ENCODE data around the gene THSD7A. TPM values are rescaled to one million over a fixed set of nuclear protein-coding genes. Genes with fewer than 3 reads are reported as not detected.

The THSD7A gene
- total and polyA plus RNA-seq, 4 donors: 0.15 to 2.7 (median 1.9) TPM

DNA sequence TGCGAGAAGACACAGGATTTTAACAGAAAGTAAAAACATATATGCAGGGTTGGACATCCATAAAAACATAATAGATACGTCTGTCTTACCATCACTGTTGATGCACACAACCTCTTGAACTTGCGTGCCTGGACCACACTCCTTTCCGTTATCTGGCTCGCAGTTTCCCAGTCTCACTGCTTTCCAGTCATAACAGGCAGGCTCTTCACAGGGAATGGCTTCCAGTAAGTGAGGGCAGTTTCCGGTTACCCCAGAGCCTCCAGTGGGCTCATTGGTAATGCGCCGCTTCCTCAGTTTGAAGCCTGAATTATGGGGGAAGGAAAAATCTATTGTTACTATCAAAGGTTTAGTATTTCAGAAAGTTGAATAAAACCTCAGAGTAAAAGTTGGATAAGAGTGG lies 290.7 kb downstream of the THSD7A start:
- Histone ChIP-seq H3K4me3 (ENCODE audit: low read depth in 1 of 3, low read length in 3 of 3) (no peak overlapping the region), H3K9ac (ENCODE audit: low read depth in 1 of 2, low read length in 2 of 2) (no peak overlapping the region), H3K27me3 (ENCODE audit: control insufficient read depth in 4 of 4, insufficient read depth in 4 of 4, low read length in 3 of 4) (no peaks in the 10 kb centered on the region), H3K27ac (ENCODE audit: low read depth in 1 of 2, low read length in 2 of 2) (no peak overlapping the region), H3K36me3 (ENCODE audit: control insufficient read depth in 4 of 4, insufficient read depth in 3 of 4, low read depth in 1 of 4, low read length in 3 of 4) (peaks cover 0 to 7% (median 0%) of the 10 kb centered on the region in 4 donors), H3K9me3 (ENCODE audit: control insufficient read depth in 4 of 4, low read length in 3 of 4) (peaks cover 0 to 2% (median 0%) of the 10 kb centered on the region in 4 donors), H3K4me1 (ENCODE audit: control insufficient read depth in 4 of 4, insufficient read depth in 4 of 4, low read length in 3 of 4) (peaks cover 0 to 6% (median 0%) of the 10 kb centered on the region in 4 donors)
- 97% methylated on average over 8 of the region's 8 CpGs for WGBS
- no peak for TF ChIP-seq SP1 (IDR thresholded peaks at IDR 0.05)
- TF ChIP-seq, protein P1, sequence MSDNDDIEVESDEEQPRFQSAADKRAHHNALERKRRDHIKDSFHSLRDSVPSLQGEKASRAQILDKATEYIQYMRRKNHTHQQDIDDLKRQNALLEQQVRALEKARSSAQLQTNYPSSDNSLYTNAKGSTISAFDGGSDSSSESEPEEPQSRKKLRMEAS (IDR thresholded peaks at IDR 0.05): no peak
- TF ChIP-seq GABPA (IDR thresholded peaks at IDR 0.05 in 1 of 2, conservative IDR thresholded peaks at IDR 0.05 in 1 of 2): no peak
- no peak for TF ChIP-seq YY1 (IDR thresholded peaks at IDR 0.05)
- TF ChIP-seq, protein P2, sequence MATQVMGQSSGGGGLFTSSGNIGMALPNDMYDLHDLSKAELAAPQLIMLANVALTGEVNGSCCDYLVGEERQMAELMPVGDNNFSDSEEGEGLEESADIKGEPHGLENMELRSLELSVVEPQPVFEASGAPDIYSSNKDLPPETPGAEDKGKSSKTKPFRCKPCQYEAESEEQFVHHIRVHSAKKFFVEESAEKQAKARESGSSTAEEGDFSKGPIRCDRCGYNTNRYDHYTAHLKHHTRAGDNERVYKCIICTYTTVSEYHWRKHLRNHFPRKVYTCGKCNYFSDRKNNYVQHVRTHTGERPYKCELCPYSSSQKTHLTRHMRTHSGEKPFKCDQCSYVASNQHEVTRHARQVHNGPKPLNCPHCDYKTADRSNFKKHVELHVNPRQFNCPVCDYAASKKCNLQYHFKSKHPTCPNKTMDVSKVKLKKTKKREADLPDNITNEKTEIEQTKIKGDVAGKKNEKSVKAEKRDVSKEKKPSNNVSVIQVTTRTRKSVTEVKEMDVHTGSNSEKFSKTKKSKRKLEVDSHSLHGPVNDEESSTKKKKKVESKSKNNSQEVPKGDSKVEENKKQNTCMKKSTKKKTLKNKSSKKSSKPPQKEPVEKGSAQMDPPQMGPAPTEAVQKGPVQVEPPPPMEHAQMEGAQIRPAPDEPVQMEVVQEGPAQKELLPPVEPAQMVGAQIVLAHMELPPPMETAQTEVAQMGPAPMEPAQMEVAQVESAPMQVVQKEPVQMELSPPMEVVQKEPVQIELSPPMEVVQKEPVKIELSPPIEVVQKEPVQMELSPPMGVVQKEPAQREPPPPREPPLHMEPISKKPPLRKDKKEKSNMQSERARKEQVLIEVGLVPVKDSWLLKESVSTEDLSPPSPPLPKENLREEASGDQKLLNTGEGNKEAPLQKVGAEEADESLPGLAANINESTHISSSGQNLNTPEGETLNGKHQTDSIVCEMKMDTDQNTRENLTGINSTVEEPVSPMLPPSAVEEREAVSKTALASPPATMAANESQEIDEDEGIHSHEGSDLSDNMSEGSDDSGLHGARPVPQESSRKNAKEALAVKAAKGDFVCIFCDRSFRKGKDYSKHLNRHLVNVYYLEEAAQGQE (IDR thresholded peaks at IDR 0.05): no peak
- TF ChIP-seq NR2F2 (IDR thresholded peaks at IDR 0.05): no peak
- no peak for TF ChIP-seq FOXA1 (IDR thresholded peaks at IDR 0.05)
- no peak for TF ChIP-seq RXRA (IDR thresholded peaks at IDR 0.05)
- TF ChIP-seq, protein P3, sequence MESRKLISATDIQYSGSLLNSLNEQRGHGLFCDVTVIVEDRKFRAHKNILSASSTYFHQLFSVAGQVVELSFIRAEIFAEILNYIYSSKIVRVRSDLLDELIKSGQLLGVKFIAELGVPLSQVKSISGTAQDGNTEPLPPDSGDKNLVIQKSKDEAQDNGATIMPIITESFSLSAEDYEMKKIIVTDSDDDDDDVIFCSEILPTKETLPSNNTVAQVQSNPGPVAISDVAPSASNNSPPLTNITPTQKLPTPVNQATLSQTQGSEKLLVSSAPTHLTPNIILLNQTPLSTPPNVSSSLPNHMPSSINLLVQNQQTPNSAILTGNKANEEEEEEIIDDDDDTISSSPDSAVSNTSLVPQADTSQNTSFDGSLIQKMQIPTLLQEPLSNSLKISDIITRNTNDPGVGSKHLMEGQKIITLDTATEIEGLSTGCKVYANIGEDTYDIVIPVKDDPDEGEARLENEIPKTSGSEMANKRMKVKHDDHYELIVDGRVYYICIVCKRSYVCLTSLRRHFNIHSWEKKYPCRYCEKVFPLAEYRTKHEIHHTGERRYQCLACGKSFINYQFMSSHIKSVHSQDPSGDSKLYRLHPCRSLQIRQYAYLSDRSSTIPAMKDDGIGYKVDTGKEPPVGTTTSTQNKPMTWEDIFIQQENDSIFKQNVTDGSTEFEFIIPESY (IDR thresholded peaks at IDR 0.05): no peak
- no peak for TF ChIP-seq HNF4G (IDR thresholded peaks at IDR 0.05)
- no peak for TF ChIP-seq HNF4A (conservative IDR thresholded peaks at IDR 0.05)
- TF ChIP-seq EGR1 (IDR thresholded peaks at IDR 0.05; ENCODE audit: low read depth in 2 of 2): no peak
- no peak for TF ChIP-seq FOXA2 (IDR thresholded peaks at IDR 0.05)
- no peak for TF ChIP-seq JUND (IDR thresholded peaks at IDR 0.05)
- TF ChIP-seq, protein P4, sequence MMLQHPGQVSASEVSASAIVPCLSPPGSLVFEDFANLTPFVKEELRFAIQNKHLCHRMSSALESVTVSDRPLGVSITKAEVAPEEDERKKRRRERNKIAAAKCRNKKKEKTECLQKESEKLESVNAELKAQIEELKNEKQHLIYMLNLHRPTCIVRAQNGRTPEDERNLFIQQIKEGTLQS (IDR thresholded peaks at IDR 0.05): no peak
- TF ChIP-seq RAD21 (IDR thresholded peaks at IDR 0.05): no peak
- TF ChIP-seq, protein P5, sequence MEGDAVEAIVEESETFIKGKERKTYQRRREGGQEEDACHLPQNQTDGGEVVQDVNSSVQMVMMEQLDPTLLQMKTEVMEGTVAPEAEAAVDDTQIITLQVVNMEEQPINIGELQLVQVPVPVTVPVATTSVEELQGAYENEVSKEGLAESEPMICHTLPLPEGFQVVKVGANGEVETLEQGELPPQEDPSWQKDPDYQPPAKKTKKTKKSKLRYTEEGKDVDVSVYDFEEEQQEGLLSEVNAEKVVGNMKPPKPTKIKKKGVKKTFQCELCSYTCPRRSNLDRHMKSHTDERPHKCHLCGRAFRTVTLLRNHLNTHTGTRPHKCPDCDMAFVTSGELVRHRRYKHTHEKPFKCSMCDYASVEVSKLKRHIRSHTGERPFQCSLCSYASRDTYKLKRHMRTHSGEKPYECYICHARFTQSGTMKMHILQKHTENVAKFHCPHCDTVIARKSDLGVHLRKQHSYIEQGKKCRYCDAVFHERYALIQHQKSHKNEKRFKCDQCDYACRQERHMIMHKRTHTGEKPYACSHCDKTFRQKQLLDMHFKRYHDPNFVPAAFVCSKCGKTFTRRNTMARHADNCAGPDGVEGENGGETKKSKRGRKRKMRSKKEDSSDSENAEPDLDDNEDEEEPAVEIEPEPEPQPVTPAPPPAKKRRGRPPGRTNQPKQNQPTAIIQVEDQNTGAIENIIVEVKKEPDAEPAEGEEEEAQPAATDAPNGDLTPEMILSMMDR (IDR thresholded peaks at IDR 0.05; ENCODE audit: low read depth, low read length, missing input control): no peak
- no peak for TF ChIP-seq TAF1 (conservative IDR thresholded peaks at IDR 0.05)
- DNase-seq (ENCODE audit: low spot score): no peak

All from liver (tissue), 9 donors.